Sigmoid colon (tissue), 7 donors: ENCODE results near the gene SMAD1. TPM values are rescaled to one million over a fixed set of nuclear protein-coding genes. Genes with fewer than 3 reads are reported as not detected.
A peak's percentile ranks its signal among the peaks of the same experiment; 100 is the strongest.

ENCODE experiments used
- DNase-seq: peaks from one replicate; pipeline ENCODE4 v3.0.0-alpha.2; 2019
- H3K27ac ChIP-seq, 4 donors: fragments of 200-600 bp; sonication (generic); one replicate each; pipeline ENCODE4 v1.5.1; 2016 to 2019; ENCODE audit warnings: mild to moderate bottlenecking in 1 of 4
- H3K27me3 ChIP-seq, 3 donors: fragments of 200-600 bp; sonication (generic); one replicate each; pipeline ENCODE4 v1.5.1; 2019; ENCODE audit warnings: mild to moderate bottlenecking in 1 of 3
- H3K36me3 ChIP-seq, 4 donors: fragments of 200-600 bp; sonication (generic); one replicate each; pipeline ENCODE4 v1.5.1; 2016 to 2019
- H3K4me1 ChIP-seq, 4 donors: fragments of 200-600 bp; sonication (generic); one replicate each; pipeline ENCODE4 v1.5.1; 2017 to 2019
- H3K4me3 ChIP-seq, 4 donors: fragments of 200-600 bp; sonication (generic); one replicate each; pipeline ENCODE4 v1.5.1; 2017 to 2019; ENCODE audit warnings: mild to moderate bottlenecking in 2 of 4, moderate library complexity in 1 of 4
- H3K9me3 ChIP-seq, 4 donors: fragments of 200-600 bp in 3 of 4; sonication (generic) in 3 of 4; one replicate each; pipeline versions ENCODE4 v1.5.1 to v1.6.1; 2013 to 2019
- CTCF ChIP-seq, 4 experiments: fragments of 450-650 bp in 3 of 4; fragments of 200-600 bp in 1 of 4; IDR thresholded peaks; one replicate each; pipeline ENCODE4 v1.5.1; 2016 to 2019; ENCODE audit warnings: antibody characterized with exemption in 4 of 4, mild to moderate bottlenecking in 3 of 4, moderate library complexity in 2 of 4
- EP300 ChIP-seq, 4 donors: sonication (generic); formaldehyde crosslinking; IDR thresholded peaks; one replicate each; pipeline ENCODE4 v1.6.1; 2017; ENCODE audit warnings: antibody characterized with exemption in 4 of 4
- POLR2A ChIP-seq, 2 donors: fragments of 450-650 bp; IDR thresholded peaks; one replicate each; pipeline ENCODE4 v1.6.1; 2016; ENCODE audit warnings: antibody characterized with exemption in 2 of 2, mild to moderate bottlenecking in 2 of 2, moderate library complexity in 2 of 2
- POLR2AphosphoS5 ChIP-seq, 4 donors: sonication (generic); formaldehyde crosslinking; IDR thresholded peaks; one replicate each; pipeline ENCODE4 v1.6.1; 2017; ENCODE audit warnings: antibody characterized with exemption in 4 of 4
- WGBS, 2 donors: extraction: QIAGEN DNeasy Blood & Tissue Kit; methylation state at CpG; one replicate each; pipeline ENCODE4 v1.1.7; 2013; 5-methylcytosine and 5-hydroxymethylcytosine counted together
- intact Hi-C: fragments of 100-400 bp; cut with DNase I; formaldehyde crosslinking; loops from one replicate; pipeline ENCODE4 v1.15.1; 2023
- polyA plus RNA-seq, 3 donors: library from polyadenylated mRNA; stranded (reverse); fragments of 200-250 nt; gene quantifications; one replicate each; pipeline ENCODE4 v1.2.3, GENCODE V29; 2013
- total RNA-seq, 4 donors: library from RNA; depleted of rRNA; stranded (reverse); fragments of >200 nt; gene quantifications; one replicate each; pipeline ENCODE4 v1.1.0, GENCODE V29; 2016
- donor health status: healthy with polysubstance abuse.
- donor health status: Bipolar disorder and iron deficiency.
- donor health status: healthy.

Gene SMAD1
- total and polyA plus RNA-seq, 7 donors, result 13.8 to 45.7 (median 25.8) TPM

DNA sequence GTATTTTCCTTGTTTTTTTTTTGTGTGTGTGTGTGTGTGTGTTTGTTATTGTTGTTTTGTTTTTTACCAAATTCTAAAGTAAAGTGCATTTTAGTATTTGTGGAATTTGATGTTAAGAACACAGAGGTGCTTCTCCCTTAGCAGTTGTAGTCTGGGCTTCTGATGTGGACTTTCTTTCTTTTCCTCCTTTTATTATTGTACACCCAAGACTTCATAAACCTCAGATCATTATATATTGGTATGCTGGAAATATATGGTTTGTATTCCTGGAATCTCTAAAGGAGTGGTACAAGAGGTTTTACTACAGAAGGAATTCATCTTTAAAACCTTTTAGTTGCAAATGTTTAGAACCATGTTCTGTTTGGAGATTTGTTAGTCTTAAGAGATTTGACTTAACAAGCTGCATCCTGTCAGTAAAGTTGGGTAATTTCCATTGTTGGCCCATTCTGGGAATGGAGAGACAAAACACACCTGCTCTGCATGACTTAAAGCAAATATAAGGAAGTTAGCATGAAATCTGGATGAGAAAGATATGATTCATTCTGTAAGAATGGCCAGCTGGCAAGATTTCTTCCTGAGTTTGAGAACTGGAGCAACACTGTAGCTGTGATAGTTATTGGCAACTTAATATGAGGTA lies 64.0 kb downstream of the SMAD1 start:
- no peak for DNase-seq
- Histone ChIP-seq H3K9me3 (no peaks in the 10 kb centered on the region), H3K27ac (peak overlapping the region; percentile 1 to 29 (median 28)), H3K4me3 (no peak overlapping the region), H3K27me3 (no peaks in the 10 kb centered on the region), H3K36me3 (peaks cover 0 to 24% (median 2%) of the 10 kb centered on the region in 4 donors), H3K4me1 (peaks cover 0 to 25% (median 13%) of the 10 kb centered on the region in 4 donors)
- intact Hi-C loops, result no loop called here
- TF ChIP-seq EP300 (IDR thresholded peaks at IDR 0.05) (no peak), POLR2AphosphoS5 (IDR thresholded peaks at IDR 0.05) (peak; percentile 68 to 80 (median 78))

DNA sequence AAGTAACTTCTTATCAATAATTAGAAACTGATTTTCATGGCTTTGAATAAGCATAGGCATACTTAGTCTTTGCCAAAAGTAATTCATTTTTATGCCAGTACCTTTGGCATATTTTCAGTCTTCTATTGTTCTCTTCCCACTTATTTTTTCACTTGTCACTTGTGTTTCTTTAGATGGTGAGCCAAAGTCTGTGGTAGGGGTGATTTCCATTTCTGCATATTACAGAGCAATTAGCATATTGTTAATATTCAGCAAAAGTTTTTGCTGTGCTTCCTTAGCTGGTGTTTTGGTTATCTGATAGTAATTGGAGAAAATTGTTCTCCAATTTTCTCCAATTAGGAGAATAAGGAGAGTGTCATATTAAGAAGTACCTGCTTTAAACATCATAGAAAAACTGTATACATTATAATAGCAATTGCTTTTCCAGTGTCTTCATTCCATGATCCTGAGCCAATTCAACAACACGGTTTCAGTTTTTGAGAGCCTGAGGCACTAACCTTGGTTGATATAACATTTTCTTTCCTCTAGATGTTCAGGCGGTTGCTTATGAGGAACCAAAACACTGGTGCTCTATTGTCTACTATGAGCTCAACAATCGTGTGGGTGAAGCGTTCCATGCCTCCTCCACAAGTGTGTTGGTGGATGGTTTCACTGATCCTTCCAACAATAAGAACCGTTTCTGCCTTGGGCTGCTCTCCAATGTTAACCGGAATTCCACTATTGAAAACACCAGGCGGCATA lies 64.7 kb downstream of the SMAD1 start:
- DNase-seq, result no peak
- H3K27ac ChIP-seq, result peak overlapping the region; percentile 1 to 37 (median 28)
- TF ChIP-seq CTCF (IDR thresholded peaks at IDR 0.05) (no peak), POLR2A (IDR thresholded peaks at IDR 0.05) (no peak), POLR2AphosphoS5 (IDR thresholded peaks at IDR 0.05) (no peak), EP300 (IDR thresholded peaks at IDR 0.05) (no peak)
- H3K27me3 ChIP-seq, result no peaks in the 10 kb centered on the region
- WGBS, 2 donors, result 78 to 86% methylated on average over 7 of the region's 7 CpGs
- H3K4me1 ChIP-seq, result peaks cover 0 to 26% (median 13%) of the 10 kb centered on the region in 4 donors
- H3K4me3 ChIP-seq, result no peak overlapping the region
- peaks cover 0 to 24% (median 2%) of the 10 kb centered on the region in 4 donors for H3K36me3 ChIP-seq
- intact Hi-C loops, result no loop called here
- no peaks in the 10 kb centered on the region for H3K9me3 ChIP-seq

- no peak for TF ChIP-seq EP300 (IDR thresholded peaks at IDR 0.05)
- TF ChIP-seq CTCF (IDR thresholded peaks at IDR 0.05), result no peak
- TF ChIP-seq POLR2AphosphoS5 (IDR thresholded peaks at IDR 0.05), result no peak
- no peak for TF ChIP-seq POLR2A (IDR thresholded peaks at IDR 0.05)
- DNase-seq, result no peak
- H3K4me1 ChIP-seq, result peaks cover 0 to 12% (median 0%) of the 10 kb centered on the region in 4 donors
- H3K36me3 ChIP-seq, result peaks cover 0 to 24% (median 2%) of the 10 kb centered on the region in 4 donors
- no peak overlapping the region for H3K4me3 ChIP-seq
- no peaks in the 10 kb centered on the region for H3K27me3 ChIP-seq
- WGBS, 2 donors, result 70 to 80% methylated on average over 3 of the region's 3 CpGs
- intact Hi-C loops, result no loop called here
- no peak overlapping the region for H3K27ac ChIP-seq
- H3K9me3 ChIP-seq, result no peaks in the 10 kb centered on the region
Observed at GRCh38 chr4:145551660-145552059, 70.0 kb downstream of the SMAD1 start.

DNA sequence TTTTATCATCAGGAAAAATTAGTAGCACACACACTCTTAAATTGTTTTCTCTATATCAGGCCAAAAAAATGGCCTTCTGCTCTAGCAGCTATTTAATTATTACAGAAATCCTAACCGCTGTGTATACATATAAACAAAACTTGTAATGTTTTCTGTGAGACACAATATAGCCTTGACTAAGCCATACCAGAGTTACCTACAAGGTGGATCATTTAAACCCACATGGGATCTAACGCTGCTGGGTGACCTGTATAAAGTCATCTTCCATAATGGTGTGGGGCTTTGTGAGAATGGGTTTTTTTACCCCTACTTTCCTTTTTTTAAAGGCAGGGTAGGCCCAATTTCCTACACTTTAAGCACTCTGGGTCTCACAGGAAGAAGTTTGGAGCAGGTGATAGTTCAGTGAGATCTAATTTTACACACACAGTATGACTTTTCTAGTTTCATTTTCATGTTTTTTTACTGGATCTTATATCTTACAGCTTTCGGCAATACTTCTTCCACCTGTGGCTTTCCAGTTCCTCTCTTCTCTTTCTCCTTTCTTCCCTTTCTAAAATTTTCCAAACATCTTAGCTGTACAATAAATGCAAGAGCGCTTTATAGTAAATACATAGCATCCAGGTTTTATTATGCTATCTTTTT lies 70.6 kb downstream of the SMAD1 start:
- H3K27ac ChIP-seq, result no peak overlapping the region
- no peaks in the 10 kb centered on the region for H3K27me3 ChIP-seq
- TF ChIP-seq POLR2AphosphoS5 (IDR thresholded peaks at IDR 0.05), result no peak
- TF ChIP-seq CTCF (IDR thresholded peaks at IDR 0.05), result no peak
- TF ChIP-seq EP300 (IDR thresholded peaks at IDR 0.05), result no peak
- no peak for TF ChIP-seq POLR2A (IDR thresholded peaks at IDR 0.05)
- H3K4me3 ChIP-seq, result no peak overlapping the region
- H3K9me3 ChIP-seq, result no peaks in the 10 kb centered on the region
- peaks cover 0 to 17% (median 2%) of the 10 kb centered on the region in 4 donors for H3K36me3 ChIP-seq
- 82 to 93% methylated on average over 4 of the region's 4 CpGs for WGBS, 2 donors
- intact Hi-C loops, result no loop called here
- peaks cover 0 to 11% (median under 1%) of the 10 kb centered on the region in 4 donors for H3K4me1 ChIP-seq
- no peak for DNase-seq

DNA sequence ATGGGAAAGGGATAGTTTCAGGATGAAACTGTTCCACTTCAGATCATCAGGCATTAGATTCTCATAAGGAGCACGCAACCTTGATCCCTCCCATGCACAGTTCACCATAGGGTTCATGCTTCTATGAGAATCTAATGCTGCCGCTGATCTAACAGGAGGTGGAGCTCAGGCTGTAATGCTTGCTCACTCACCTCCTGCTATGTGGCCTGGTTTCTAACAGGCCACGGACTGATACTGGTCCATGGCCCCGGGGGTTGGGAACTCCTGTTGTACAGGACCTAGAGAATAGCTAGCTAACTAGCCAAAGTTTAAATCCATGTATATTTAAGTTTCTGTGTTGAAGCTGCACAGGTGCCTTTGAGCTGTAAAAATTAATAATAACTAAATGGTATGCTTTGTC lies 71.7 kb downstream of the SMAD1 start:
- Histone ChIP-seq H3K4me1 (peaks cover 0 to 11% (median 1%) of the 10 kb centered on the region in 4 donors), H3K9me3 (no peaks in the 10 kb centered on the region), H3K27ac (no peak overlapping the region), H3K27me3 (no peaks in the 10 kb centered on the region), H3K4me3 (no peak overlapping the region), H3K36me3 (peaks cover 0 to 20% (median 0%) of the 10 kb centered on the region in 4 donors)
- WGBS, 2 donors, result 96% methylated on average over 4 of the region's 4 CpGs
- intact Hi-C loops, result no loop called here
- TF ChIP-seq POLR2A (IDR thresholded peaks at IDR 0.05), result no peak
- TF ChIP-seq CTCF (IDR thresholded peaks at IDR 0.05), result no peak
- TF ChIP-seq EP300 (IDR thresholded peaks at IDR 0.05), result no peak
- no peak for TF ChIP-seq POLR2AphosphoS5 (IDR thresholded peaks at IDR 0.05)
- DNase-seq, result no peak
